C4-2B (cell line): ENCODE data around the gene IMPDH2.
A peak's percentile ranks its signal among the peaks of the same experiment; 100 is the strongest.

ENCODE experiments used
- H3K27ac ChIP-seq: fragments of 450-650 bp; 2 replicates; pipeline ENCODE4 v1.5.1; 2017
- ZFX ChIP-seq: fragments of 450-650 bp; IDR thresholded peaks from 2 replicates; pipeline ENCODE4 v1.6.1; 2017
- TF ChIP-seq, protein P1 (sequence below): fragments of 450-650 bp; conservative IDR thresholded peaks from 2 replicates; pipeline ENCODE4 v1.5.1; 2017; ENCODE audit warnings: mild to moderate bottlenecking

Gene IMPDH2

DNA sequence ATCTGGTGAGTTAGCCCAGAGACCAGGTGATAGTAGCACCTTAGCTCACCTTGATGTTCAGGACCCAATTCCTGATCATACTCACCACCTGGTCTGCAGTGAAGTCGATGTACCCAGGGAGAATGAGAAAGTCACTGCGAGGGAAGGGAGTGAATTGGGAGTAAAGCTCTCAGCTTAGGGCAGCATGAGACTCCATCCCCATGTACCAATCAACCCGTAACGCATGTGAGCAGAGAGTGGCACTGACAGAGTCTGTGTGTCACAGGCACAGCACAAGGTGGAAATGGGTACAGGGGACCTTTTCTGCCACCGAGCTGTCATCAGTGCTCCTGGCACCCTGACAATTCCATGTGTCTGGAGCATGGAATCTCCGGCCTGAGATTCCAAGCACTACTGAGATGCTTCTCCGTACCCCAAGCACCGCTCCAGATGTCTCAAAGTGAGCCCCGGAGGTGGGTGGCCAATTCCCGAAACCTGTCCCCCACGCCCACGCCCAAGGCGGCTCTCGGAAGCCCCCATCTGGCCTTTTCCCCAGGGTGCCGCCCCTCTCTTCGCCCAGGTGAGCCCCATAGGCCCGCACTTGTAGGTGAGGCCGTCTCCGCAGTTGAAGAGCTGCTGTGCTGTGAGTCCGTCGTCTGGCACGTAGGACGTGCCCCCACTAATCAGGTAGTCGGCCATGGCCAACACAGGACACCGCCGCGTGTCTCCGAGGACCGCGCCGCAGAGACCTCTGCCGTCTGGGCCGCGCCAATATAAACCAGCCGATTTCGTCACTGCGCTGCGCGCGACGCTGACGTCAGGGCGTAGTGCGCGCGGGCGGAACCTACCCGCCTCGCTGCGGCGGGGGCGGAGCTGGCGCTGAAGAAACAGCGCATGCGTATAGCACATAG, at the start of gene IMPDH2:
Gene IMPDH2, minus strand, starts transcription at position 726 of the 890 bp plus-strand sequence. Its CDS starts 48 bp downstream, at position 678.
- peak within 1 kb of the TSS; percentile 96 for H3K27ac ChIP-seq

DNA sequence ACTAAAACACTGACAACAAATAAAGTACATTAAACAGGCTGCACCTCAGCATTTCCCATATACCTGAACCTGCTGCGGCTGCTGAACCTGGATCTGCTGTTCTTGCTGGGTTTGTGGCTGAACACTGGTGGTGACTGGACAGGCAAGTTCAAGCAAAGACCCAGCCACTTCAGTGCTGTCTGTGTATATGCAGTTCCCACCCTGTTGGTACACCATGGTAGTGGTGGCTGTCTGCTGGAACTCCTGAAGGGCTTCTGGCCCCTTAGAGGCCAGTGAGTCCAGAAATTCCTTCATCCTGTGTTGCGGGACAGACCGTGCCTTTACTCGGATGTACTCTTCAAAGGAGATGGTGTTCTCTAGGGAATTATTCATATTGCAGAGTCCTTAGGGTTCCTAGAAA, 47.4 kb upstream of the IMPDH2 start:
- no peak for TF ChIP-seq ZFX
- TF ChIP-seq, protein P1, sequence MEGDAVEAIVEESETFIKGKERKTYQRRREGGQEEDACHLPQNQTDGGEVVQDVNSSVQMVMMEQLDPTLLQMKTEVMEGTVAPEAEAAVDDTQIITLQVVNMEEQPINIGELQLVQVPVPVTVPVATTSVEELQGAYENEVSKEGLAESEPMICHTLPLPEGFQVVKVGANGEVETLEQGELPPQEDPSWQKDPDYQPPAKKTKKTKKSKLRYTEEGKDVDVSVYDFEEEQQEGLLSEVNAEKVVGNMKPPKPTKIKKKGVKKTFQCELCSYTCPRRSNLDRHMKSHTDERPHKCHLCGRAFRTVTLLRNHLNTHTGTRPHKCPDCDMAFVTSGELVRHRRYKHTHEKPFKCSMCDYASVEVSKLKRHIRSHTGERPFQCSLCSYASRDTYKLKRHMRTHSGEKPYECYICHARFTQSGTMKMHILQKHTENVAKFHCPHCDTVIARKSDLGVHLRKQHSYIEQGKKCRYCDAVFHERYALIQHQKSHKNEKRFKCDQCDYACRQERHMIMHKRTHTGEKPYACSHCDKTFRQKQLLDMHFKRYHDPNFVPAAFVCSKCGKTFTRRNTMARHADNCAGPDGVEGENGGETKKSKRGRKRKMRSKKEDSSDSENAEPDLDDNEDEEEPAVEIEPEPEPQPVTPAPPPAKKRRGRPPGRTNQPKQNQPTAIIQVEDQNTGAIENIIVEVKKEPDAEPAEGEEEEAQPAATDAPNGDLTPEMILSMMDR: no peak
- H3K27ac ChIP-seq: no peak overlapping the region

More for the DNA sequence above, at the start of gene IMPDH2:
- peak; percentile 62 for TF ChIP-seq ZFX
- TF ChIP-seq, protein P1: no peak

DNA sequence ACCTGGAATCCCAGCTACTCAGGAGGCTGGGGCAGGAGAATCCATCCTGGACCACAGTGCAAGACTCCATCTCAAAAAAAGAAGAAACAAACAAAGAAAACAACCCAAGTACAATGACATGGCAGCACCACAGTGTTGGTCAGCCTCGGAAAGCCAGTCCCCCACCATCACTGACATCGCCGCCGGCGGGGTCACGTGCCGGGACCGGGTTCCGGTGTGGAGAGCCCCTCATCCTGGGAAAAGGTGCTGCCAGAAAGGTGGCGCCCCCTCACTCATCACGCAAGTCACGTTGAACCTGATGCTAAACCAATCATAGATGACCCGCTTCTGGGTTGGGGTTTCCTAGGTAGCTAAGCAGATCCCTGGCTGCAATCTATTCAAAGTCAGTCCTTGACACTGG, 46.9 kb upstream of the IMPDH2 start:
- TF ChIP-seq, protein P1: no peak
- TF ChIP-seq ZFX: no peak
- H3K27ac ChIP-seq: no peak overlapping the region

DNA sequence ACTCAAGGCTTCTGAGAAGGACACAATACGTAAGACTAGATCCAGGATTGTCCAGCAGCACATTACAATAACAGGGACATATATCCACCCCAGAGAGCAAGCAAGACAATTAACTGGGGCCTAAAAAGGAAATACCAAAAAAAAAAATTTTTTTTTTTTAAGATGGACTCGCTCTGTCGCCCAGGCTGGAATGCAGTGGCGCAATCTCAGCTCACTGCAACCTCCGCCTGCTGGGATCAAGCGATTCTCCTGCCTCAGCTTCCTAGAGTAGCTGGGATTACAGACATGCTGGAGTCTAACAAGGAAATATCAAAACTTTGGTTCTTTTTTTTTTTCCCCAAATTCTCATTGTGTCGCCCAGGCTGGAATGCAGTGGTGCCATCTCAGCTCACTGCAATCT, 28.8 kb upstream of the IMPDH2 start:
- H3K27ac ChIP-seq: no peak overlapping the region
- TF ChIP-seq ZFX: no peak
- TF ChIP-seq, protein P1: no peak

DNA sequence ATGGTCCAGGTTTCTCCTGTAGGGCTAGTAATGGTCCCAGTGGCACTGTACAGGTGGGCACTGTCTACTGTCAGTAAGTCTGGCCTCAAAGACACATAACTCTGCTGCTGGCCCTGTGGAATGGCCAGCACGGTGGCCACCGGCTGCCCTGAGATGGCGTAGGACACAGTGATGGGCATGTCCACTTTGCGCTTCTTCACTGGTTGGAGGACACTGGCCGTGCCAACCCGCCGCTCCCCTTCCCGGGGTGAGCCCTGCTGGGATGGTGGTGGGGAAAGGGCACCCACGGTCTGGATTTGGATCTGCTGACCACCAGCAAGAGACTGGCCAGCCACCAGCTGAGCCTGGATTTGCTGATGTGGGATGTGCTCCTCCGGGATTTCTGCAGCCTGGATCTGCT, 28.1 kb upstream of the IMPDH2 start:
- no peak overlapping the region for H3K27ac ChIP-seq
- no peak for TF ChIP-seq ZFX
- TF ChIP-seq, protein P1: no peak

DNA sequence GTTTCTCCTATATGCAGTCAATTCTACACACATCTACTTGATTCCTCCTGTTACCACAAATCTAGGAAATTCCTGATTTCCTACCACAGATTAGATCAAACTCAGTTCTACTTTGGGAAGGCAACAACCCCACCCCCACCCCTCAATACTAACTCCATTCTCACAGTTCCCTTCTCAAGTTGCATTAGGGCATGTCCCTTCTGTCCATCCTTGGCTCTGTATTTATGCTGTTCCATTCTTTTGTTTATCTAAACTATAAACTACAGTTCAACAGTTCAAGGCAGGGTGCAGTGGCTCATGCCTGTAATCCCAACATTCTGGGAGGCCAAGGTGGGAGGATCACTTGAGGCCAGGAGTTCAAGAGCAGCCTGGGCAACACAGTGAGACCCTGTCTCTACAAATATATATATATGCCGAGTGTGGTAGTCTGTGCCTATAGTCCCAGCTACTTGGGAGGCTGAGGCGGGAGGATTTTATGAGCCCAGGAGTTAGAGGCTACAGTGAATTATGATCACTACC, 25.2 kb upstream of the IMPDH2 start:
- TF ChIP-seq ZFX: no peak
- TF ChIP-seq, protein P1: no peak
- H3K27ac ChIP-seq: no peak overlapping the region

DNA sequence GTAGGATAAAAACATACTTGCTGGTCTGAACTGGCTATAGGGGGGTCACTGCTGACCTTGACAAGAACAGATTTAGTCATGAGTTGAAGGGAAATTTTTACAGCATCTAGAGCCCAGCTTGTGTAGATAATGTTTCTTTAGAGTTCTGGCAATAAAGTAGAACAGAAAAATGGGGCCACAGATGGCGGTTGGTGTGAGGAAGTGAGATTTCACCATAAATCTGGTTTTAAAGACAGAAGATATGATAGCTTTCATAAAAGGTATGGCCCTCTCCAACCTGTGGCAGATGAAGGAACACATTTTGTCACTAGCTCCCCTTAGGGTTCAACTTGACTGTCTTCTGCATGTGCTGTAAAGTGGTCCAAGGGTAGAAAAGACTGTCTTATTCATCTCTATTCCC, 24.3 kb upstream of the IMPDH2 start:
- TF ChIP-seq, protein P1: no peak
- no peak for TF ChIP-seq ZFX
- H3K27ac ChIP-seq: no peak overlapping the region
